HG03097 (cell line): ENCODE data around the gene MOCOS.

ENCODE experiments used
- ATAC-seq: cut with Tn5 transposase; IDR thresholded peaks from one replicate; pipeline ENCODE4 v1.9.1; 2021; ENCODE audit not compliant: unreplicated experiment, low FRiP score

Gene MOCOS

GRCh38 chr18:36176711-36177110, 10.6 kb upstream of the MOCOS start:
- no peak for ATAC-seq

DNA sequence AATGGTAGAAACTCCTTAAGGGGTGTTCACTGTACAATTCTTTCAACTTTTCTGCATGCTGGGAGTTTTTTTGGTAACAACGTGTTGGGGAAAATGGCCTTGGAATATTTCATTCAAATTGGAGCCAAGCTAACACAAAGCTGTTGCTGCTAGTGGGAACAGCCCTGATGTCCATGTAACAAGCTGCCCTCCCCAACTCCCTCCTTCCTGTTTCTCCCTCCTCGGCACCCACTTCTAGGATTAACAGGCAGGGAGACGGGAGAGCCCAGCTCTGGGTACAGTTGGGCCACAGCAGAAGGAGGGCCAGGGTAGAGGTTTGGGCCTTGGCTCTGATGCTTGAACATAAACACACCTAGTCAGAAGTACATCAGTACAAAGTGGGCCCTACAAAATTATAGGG, 9.4 kb upstream of the MOCOS start:
- ATAC-seq = no peak

DNA sequence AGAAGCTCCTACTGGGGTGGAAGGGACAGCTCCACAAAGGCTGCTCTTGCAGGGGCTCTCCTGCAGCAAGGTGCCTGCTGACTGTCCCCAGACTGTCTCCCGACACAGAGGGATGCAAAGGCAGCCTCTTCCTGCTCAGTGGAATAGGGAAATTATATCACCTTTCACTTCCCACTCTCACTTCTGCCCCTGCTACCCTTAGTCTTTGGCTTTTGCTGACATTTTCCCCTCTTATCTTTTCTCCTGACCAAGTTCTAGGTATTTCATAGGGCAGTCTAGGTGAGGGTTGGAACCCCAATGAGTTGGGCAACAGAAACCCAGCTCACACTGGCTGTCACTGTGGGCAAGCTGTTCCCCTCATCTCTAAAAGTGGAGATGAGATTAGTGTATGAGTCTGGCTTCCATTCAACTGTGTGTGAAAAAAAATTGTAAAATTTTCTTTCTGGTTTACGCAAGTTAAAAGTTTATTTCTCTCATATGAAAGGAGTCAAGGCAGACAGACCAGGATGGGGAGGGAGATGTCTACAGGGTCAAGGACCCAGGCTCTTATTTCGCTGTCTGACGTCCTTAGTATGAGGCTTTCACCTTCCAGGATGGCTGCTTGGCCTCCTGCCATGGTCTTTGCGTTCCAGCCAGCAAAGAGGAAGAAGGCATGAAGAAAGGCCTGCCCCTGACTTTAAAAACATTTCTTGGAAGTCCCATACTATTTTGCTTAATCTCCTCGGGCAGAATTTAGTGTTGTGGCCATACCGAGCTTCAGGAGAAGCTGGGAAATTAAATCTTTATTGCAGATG, 7.5 kb upstream of the MOCOS start:
- no peak for ATAC-seq

GRCh38 chr18:36181441-36181840, 5.9 kb upstream of the MOCOS start:
- no peak for ATAC-seq

DNA sequence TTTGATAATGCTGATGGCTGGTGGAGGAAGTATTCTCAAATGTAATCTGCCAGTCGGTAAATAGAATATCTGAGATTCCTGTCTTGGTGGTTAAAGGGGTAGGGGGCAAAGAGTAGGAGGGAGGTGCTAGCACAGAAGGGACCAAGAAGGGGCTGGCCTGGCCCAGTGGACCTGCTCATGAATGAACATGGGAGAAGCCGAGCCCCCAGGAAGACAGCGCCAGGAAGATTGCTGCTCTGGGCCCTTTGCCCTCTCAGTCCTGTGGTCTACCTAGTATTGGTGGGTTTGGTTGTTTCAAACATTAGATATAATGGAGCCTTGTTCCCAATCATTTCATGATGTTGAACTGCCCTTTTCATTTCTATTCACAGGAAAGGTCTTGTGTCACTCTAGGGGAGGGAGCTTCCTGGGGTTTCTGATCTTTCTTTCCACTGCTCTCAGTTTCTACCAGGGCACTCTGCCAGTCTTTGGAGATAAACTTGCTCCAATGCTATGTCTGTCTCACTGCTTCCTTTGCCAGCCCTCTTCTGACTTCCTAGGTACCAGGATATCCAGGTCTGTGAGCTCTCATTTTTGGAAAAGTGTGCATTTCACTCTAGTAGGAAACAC, 5.3 kb upstream of the MOCOS start:
- ATAC-seq = no peak

- no peak for ATAC-seq
Measured at GRCh38 chr18:36183033-36183432, 4.3 kb upstream of the MOCOS start.

DNA sequence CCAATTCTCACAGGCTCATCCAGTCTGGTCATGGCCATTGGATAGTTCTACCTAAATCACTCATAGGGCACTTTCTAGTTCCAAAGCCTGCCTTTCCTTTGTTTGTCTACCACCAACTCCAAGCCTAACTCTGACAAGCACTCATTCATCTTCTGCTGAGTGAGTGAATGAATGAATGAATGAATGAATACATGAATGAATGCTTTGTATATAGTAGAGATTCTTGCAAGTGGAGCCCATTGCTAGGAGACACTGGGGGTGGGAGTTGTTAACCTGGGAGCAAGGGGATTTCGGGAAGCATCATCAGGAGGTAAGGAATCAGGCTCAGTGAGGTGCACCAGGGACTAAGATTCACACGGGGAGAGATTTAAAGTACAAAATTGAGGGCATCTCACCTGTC, 3.3 kb upstream of the MOCOS start:
- ATAC-seq = no peak

- no peak for ATAC-seq
Measured at GRCh38 chr18:36185157-36185556, 2.1 kb upstream of the MOCOS start.

- ATAC-seq = no peak
Measured at GRCh38 chr18:36185901-36186460, 1.3 kb upstream of the MOCOS start.

DNA sequence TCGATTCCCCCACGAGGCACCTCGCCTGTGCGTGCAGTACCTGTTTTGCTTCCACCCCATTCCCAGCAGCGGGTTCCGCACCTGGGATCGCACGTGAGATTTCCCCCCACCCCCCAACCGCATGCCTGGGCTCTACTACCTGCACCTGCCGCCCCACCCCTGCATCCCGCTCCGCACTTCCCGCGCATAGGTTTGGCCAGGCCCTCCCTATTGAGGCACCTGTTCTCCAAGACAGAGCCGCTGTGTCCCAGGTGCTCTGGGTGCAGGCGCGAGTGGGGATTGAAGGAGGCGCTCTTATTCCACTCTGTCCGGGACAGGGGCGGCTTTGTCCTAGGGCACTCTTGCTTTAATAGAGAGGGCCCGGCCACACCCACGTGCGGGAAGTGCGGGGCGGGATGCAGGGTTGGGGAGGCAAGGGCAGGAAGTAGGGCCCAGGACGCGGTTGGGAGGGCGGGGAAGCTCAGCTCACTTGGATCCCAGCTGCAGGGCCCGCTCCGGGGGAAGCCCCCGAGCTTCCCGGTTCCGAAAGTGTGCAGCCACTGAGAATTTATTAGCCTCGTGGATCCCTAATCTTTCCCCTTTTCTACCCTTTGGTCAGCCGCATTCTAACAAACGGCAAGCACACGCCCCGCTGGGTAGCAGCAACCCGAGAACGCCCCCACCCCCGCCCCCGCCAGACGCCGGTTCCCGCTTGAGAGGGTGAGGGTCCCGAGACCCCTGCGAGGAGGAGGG, 670 bp upstream of the MOCOS start:
- ATAC-seq = no peak

- no peak for ATAC-seq
Measured at GRCh38 chr18:36187826-36188721, 777 bp downstream of the MOCOS start.

GRCh38 chr18:36188916-36189315, 1.6 kb downstream of the MOCOS start:
- no peak for ATAC-seq

GRCh38 chr18:36189486-36189885, 2.2 kb downstream of the MOCOS start:
- ATAC-seq = no peak

DNA sequence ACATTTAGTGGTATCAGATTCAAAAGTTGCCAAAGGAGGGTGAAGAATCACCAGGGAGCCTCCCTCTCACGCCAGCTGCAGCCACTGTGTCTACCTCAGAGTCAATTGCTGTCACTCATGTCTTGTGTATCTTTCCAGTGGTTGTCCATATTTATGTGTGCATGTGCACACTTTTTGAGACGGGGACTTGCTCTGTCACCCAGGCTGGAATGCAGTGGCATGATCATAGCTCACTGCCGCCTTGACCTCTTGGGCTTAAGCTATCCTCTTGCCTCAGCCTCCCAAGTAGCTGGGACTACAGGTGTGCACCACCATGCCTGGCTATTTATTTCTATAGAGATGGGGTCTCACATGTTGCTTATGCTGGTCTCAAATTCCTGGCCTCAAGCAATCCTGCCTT, 4.0 kb downstream of the MOCOS start:
- no peak for ATAC-seq

DNA sequence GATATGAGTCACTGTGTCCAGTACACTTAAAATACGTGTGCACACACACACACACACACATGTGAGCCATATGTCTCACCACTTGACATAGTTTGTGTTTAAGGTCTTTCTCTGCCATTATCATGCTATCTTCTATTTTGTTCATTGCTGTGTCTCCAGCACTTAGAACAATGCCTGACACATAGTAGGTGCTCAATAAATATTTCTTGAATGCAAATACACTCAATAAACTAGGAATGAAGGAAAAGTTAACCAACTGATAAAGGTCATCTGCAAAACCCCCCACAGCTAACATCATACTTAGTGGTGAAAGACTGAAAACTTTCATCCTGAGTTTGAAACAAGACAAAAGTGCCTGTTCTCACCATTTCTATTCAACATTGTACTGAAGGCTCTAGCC, 4.4 kb downstream of the MOCOS start:
- no peak for ATAC-seq

- no peak for ATAC-seq
Measured at GRCh38 chr18:36194600-36195315, 7.5 kb downstream of the MOCOS start.

- no peak for ATAC-seq
Measured at GRCh38 chr18:36195427-36196122, 8.3 kb downstream of the MOCOS start.

- no peak for ATAC-seq
Measured at GRCh38 chr18:36196238-36196995, 9.1 kb downstream of the MOCOS start.
